Hepatocyte (in vitro differentiated cells): ENCODE measurements around the gene LOC101059915.
"Not testable (repeated sequence)": the region's sequence is repeated elsewhere in the genome, so short reads cannot be mapped to it uniquely, and the experiment has no call there.

ENCODE experiments used
- EZH2 ChIP-seq: fragments of 200-600 bp; sonication (generic); IDR thresholded peaks from 2 replicates; pipeline ENCODE4 v1.6.1; 2016; ENCODE audit warnings: antibody characterized with exemption, mild to moderate bottlenecking, borderline replicate concordance
- EZH2phosphoT487 ChIP-seq: fragments of 200-600 bp; sonication (generic); IDR thresholded peaks from one replicate; pipeline ENCODE4 v1.6.1; 2018; ENCODE audit warnings: antibody characterized with exemption, mild to moderate bottlenecking, low read depth, moderate library complexity; ENCODE audit not compliant: unreplicated experiment, severe bottlenecking
- TF ChIP-seq, protein P1 (sequence below): fragments of 200-600 bp; sonication (generic); IDR thresholded peaks from 2 replicates; pipeline ENCODE4 v1.5.1; 2016; ENCODE audit warnings: antibody characterized with exemption, mild to moderate bottlenecking; ENCODE audit not compliant: poor library complexity

DNA sequence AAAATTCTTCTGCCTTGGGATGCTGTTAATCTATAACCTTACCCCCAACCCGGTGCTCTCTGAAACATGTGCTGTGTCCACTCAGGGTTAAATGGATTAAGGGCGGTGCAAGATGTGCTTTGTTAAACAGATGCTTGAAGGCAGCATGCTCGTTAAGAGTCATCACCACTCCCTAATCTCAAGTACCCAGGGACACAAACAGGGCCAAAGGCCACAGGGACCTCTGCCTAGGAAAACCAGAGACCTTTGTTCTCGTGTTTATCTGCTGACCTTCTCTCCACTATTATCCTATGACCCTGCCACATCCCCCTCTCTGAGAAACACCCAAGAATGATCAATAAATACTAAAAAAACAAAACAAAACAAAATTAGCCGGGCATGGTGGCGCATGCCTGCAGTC lies 9.8 kb downstream of the LOC101059915 start:
- TF ChIP-seq, protein P1, sequence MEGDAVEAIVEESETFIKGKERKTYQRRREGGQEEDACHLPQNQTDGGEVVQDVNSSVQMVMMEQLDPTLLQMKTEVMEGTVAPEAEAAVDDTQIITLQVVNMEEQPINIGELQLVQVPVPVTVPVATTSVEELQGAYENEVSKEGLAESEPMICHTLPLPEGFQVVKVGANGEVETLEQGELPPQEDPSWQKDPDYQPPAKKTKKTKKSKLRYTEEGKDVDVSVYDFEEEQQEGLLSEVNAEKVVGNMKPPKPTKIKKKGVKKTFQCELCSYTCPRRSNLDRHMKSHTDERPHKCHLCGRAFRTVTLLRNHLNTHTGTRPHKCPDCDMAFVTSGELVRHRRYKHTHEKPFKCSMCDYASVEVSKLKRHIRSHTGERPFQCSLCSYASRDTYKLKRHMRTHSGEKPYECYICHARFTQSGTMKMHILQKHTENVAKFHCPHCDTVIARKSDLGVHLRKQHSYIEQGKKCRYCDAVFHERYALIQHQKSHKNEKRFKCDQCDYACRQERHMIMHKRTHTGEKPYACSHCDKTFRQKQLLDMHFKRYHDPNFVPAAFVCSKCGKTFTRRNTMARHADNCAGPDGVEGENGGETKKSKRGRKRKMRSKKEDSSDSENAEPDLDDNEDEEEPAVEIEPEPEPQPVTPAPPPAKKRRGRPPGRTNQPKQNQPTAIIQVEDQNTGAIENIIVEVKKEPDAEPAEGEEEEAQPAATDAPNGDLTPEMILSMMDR: not testable (repeated sequence)
- not testable (repeated sequence) for TF ChIP-seq EZH2, EZH2phosphoT487
